ENCODE results near the gene DACT3.

- TF ChIP-seq CTCF (IDR thresholded peaks at IDR 0.05) (no peak), POLR2AphosphoS5 (IDR thresholded peaks at IDR 0.05; ENCODE audit: insufficient read depth in 1 of 2, low read depth in 1 of 2) (peak in 1 of 2 donors; percentile 55)
Observed at GRCh38 chr19:46697204-46697960, 36.4 kb upstream of the DACT3 start.
